Measurements from ENCODE around the gene LBHD1.
"Not testable (repeated sequence)": the region's sequence is repeated elsewhere in the genome, so short reads cannot be mapped to it uniquely, and the experiment has no call there.

Gene LBHD1

GRCh38 chr11:62689421-62690183, 17.5 kb upstream of the LBHD1 start, which contains the start of gene LRRN4CL:
Gene LRRN4CL (minus strand): TSS chr11:62689530. CDS start chr11:62688508, 1,022 bp downstream.
- no peak for DNase-seq

- no peak for DNase-seq
Observed at GRCh38 chr11:62688491-62688890, 16.4 kb upstream of the LBHD1 start.

- DNase-seq, result no peak
Observed at GRCh38 chr11:62687508-62688396, 15.7 kb upstream of the LBHD1 start.

- DNase-seq, result no peak
Observed at GRCh38 chr11:62682518-62682917, 10.5 kb upstream of the LBHD1 start.

- DNase-seq, result peak; percentile 61
Observed at GRCh38 chr11:62680825-62681240, 8.8 kb upstream of the LBHD1 start.

GRCh38 chr11:62678770-62679696, 7.0 kb upstream of the LBHD1 start, which contains the start of gene UBXN1:
Gene UBXN1 (minus strand): TSS chr11:62679073. CDS start chr11:62678923, 150 bp downstream.
- DNase-seq, result peak; percentile 89

- DNase-seq, result no peak
Observed at GRCh38 chr11:62678433-62678769, 6.3 kb upstream of the LBHD1 start.

- DNase-seq, result no peak
Observed at GRCh38 chr11:62677714-62678113, 5.6 kb upstream of the LBHD1 start.

- DNase-seq, result no peak
Observed at GRCh38 chr11:62677156-62677555, 5.1 kb upstream of the LBHD1 start.

GRCh38 chr11:62676698-62677097, 4.6 kb upstream of the LBHD1 start:
- no peak for DNase-seq

- not testable (repeated sequence) for DNase-seq
Observed at GRCh38 chr11:62675415-62675814, 3.3 kb upstream of the LBHD1 start.

- DNase-seq, result no peak
Observed at GRCh38 chr11:62673196-62673525, 1.1 kb upstream of the LBHD1 start.

GRCh38 chr11:62671236-62671607, 845 bp downstream of the LBHD1 start:
- no peak for DNase-seq

- DNase-seq, result no peak
Observed at GRCh38 chr11:62669420-62670161, 2.5 kb downstream of the LBHD1 start.

GRCh38 chr11:62667460-62667859, 4.6 kb downstream of the LBHD1 start:
- DNase-seq, result no peak

GRCh38 chr11:62666259-62666926, 5.7 kb downstream of the LBHD1 start:
- DNase-seq, result no peak

- DNase-seq, result peak; percentile 71
Observed at GRCh38 chr11:62665599-62666258, 6.3 kb downstream of the LBHD1 start.

- DNase-seq, result peak; percentile 97
Observed at GRCh38 chr11:62665075-62665598, 6.9 kb downstream of the LBHD1 start, which contains the start of the genes C11orf98 and CSKMT. Gene C11orf98 (minus strand): TSS chr11:62665210. CDS start chr11:62665169, 41 bp downstream. Gene CSKMT (plus strand): TSS chr11:62665312. CDS start chr11:62665880, 568 bp downstream.

- peak; percentile 62 for DNase-seq
Observed at GRCh38 chr11:62664405-62665074, 7.5 kb downstream of the LBHD1 start.
